Measurements from ENCODE around the gene IP6K1. TPM values are rescaled to one million over a fixed set of nuclear protein-coding genes. Genes with fewer than 3 reads are reported as not detected.
"Not testable (repeated sequence)": the region's sequence is repeated elsewhere in the genome, so short reads cannot be mapped to it uniquely, and the experiment has no call there.

Gene IP6K1
- total RNA-seq: 61.5 TPM
- 10 to 100 TPM; 31.6 to 39.6 (median 32.2) TPM for polyA plus RNA-seq

GRCh38 chr3:49786357-49787181 is at the start of gene IP6K1:
Gene IP6K1, minus strand, starts transcription at chr3:49786542. Its CDS starts 38,502 bp downstream, at chr3:49748040.
- peak; percentile 100 for ATAC-seq (ENCODE audit: low read depth in 2 of 2)
- peaks cover 13% of the 10 kb centered on the region for H3K36me3 Mint-ChIP-seq
- peaks cover 29% of the 10 kb centered on the region for H3K27me3 Mint-ChIP-seq
- H3K4me1 Mint-ChIP-seq: peaks cover 9 to 48% (median 27%) of the 10 kb centered on the region in 4 donors
- peak within 1 kb of the TSS; percentile 91 for H3K4me3 ChIP-seq (ENCODE audit: low read depth, low read length)
- H3K36me3 ChIP-seq (ENCODE audit: control insufficient read depth, insufficient read depth, low read length): peaks cover 9% of the 10 kb centered on the region
- peak; percentile 99 to 100 (median 100) for DNase-seq
- H3K27ac ChIP-seq (ENCODE audit: insufficient read depth, low read length, poor library complexity, severe bottlenecking): peak within 1 kb of the TSS; percentile 92
- H3K27me3 ChIP-seq (ENCODE audit: control insufficient read depth, insufficient read depth, low read length): no peaks in the 10 kb centered on the region
- H3K4me1 ChIP-seq (ENCODE audit: control insufficient read depth, insufficient read depth, low read length, poor library complexity, severe bottlenecking): peaks cover 31% of the 10 kb centered on the region
- no peaks in the 10 kb centered on the region for H3K9me3 ChIP-seq (ENCODE audit: control insufficient read depth in 2 of 2, low read length in 2 of 2)
- H3K27ac Mint-ChIP-seq: peak within 1 kb of the TSS; percentile 98 to 100 (median 100)
- no peaks in the 10 kb centered on the region for H3K9me3 Mint-ChIP-seq
- peak within 1 kb of the TSS; percentile 93 to 99 (median 96) for H3K4me3 Mint-ChIP-seq

- Mint-ChIP-seq H3K4me3 (no peak overlapping the region), H3K27me3 (no peaks in the 10 kb centered on the region), H3K4me1 (no peaks in the 10 kb centered on the region), H3K9me3 (no peaks in the 10 kb centered on the region), H3K27ac (peak overlapping the region in 2 of 3 donors; percentile 32 to 65), H3K36me3 (peaks cover 12% of the 10 kb centered on the region)
- H3K36me3 ChIP-seq (ENCODE audit: control insufficient read depth, insufficient read depth, low read length): no peaks in the 10 kb centered on the region
- H3K9me3 ChIP-seq (ENCODE audit: control insufficient read depth in 2 of 2, low read length in 2 of 2): no peaks in the 10 kb centered on the region
- no peak overlapping the region for H3K4me3 ChIP-seq (ENCODE audit: low read depth, low read length)
- no peak for ATAC-seq (ENCODE audit: low read depth in 2 of 2)
- no peaks in the 10 kb centered on the region for H3K4me1 ChIP-seq (ENCODE audit: control insufficient read depth, insufficient read depth, low read length, poor library complexity, severe bottlenecking)
- H3K27me3 ChIP-seq (ENCODE audit: control insufficient read depth, insufficient read depth, low read length): no peaks in the 10 kb centered on the region
- H3K27ac ChIP-seq (ENCODE audit: insufficient read depth, low read length, poor library complexity, severe bottlenecking): no peak overlapping the region
- DNase-seq: no peak
These were observed 45.0 kb upstream of the IP6K1 start for GRCh38 chr3:49831341-49831740.

- no peaks in the 10 kb centered on the region for H3K27me3 Mint-ChIP-seq
- no peak overlapping the region for H3K4me3 ChIP-seq (ENCODE audit: low read depth, low read length)
- no peak for DNase-seq
- no peaks in the 10 kb centered on the region for H3K9me3 ChIP-seq (ENCODE audit: control insufficient read depth in 2 of 2, low read length in 2 of 2)
- no peaks in the 10 kb centered on the region for H3K9me3 Mint-ChIP-seq
- H3K4me1 ChIP-seq (ENCODE audit: control insufficient read depth, insufficient read depth, low read length, poor library complexity, severe bottlenecking): no peaks in the 10 kb centered on the region
- H3K36me3 Mint-ChIP-seq: peaks cover 9% of the 10 kb centered on the region
- no peaks in the 10 kb centered on the region for H3K4me1 Mint-ChIP-seq
- no peak overlapping the region for H3K4me3 Mint-ChIP-seq
- no peak overlapping the region for H3K27ac Mint-ChIP-seq
- H3K36me3 ChIP-seq (ENCODE audit: control insufficient read depth, insufficient read depth, low read length): no peaks in the 10 kb centered on the region
- no peak for ATAC-seq (ENCODE audit: low read depth in 2 of 2)
- H3K27me3 ChIP-seq (ENCODE audit: control insufficient read depth, insufficient read depth, low read length): no peaks in the 10 kb centered on the region
- H3K27ac ChIP-seq (ENCODE audit: insufficient read depth, low read length, poor library complexity, severe bottlenecking): no peak overlapping the region
These were observed 39.7 kb upstream of the IP6K1 start for GRCh38 chr3:49826016-49826415.

- H3K4me3 Mint-ChIP-seq; H3K9me3 Mint-ChIP-seq; H3K27me3 Mint-ChIP-seq; H3K27ac Mint-ChIP-seq; H3K4me1 Mint-ChIP-seq; H3K9me3 ChIP-seq (ENCODE audit: control insufficient read depth in 2 of 2, low read length in 2 of 2); H3K36me3 ChIP-seq (ENCODE audit: control insufficient read depth, insufficient read depth, low read length); H3K27me3 ChIP-seq (ENCODE audit: control insufficient read depth, insufficient read depth, low read length); DNase-seq; H3K36me3 Mint-ChIP-seq; H3K4me3 ChIP-seq (ENCODE audit: low read depth, low read length); ATAC-seq (ENCODE audit: low read depth in 2 of 2); H3K27ac ChIP-seq (ENCODE audit: insufficient read depth, low read length, poor library complexity, severe bottlenecking); H3K4me1 ChIP-seq (ENCODE audit: control insufficient read depth, insufficient read depth, low read length, poor library complexity, severe bottlenecking): not testable (repeated sequence)
These were observed 36.8 kb upstream of the IP6K1 start for GRCh38 chr3:49823131-49823530.

GRCh38 chr3:49813497-49814174 is 27.3 kb upstream of the IP6K1 start, which contains the start of gene UBA7:
Gene UBA7, minus strand, starts transcription at chr3:49813953. Its CDS starts 166 bp downstream, at chr3:49813787.
- ATAC-seq (ENCODE audit: low read depth in 2 of 2) (peak; percentile 76 to 80), DNase-seq (peak in 2 of 3 donors; percentile 54 to 74)
- Mint-ChIP-seq H3K4me3 (peak within 1 kb of the TSS; percentile 96 to 99 (median 97)), H3K27me3 (no peaks in the 10 kb centered on the region), H3K9me3 (no peaks in the 10 kb centered on the region), H3K4me1 (peaks cover 3 to 44% (median 16%) of the 10 kb centered on the region in 4 donors), H3K27ac (peak within 1 kb of the TSS; percentile 96 to 99 (median 99)), H3K36me3 (peaks cover 18% of the 10 kb centered on the region)
- peak within 1 kb of the TSS; percentile 87 for H3K4me3 ChIP-seq (ENCODE audit: low read depth, low read length)
- peaks cover 23% of the 10 kb centered on the region for H3K36me3 ChIP-seq (ENCODE audit: control insufficient read depth, insufficient read depth, low read length)
- H3K27me3 ChIP-seq (ENCODE audit: control insufficient read depth, insufficient read depth, low read length): no peaks in the 10 kb centered on the region
- peak within 1 kb of the TSS; percentile 78 for H3K27ac ChIP-seq (ENCODE audit: insufficient read depth, low read length, poor library complexity, severe bottlenecking)
- peaks cover 28% of the 10 kb centered on the region for H3K4me1 ChIP-seq (ENCODE audit: control insufficient read depth, insufficient read depth, low read length, poor library complexity, severe bottlenecking)
- no peaks in the 10 kb centered on the region for H3K9me3 ChIP-seq (ENCODE audit: control insufficient read depth in 2 of 2, low read length in 2 of 2)

GRCh38 chr3:49812916-49813496 is 26.7 kb upstream of the IP6K1 start:
- H3K9me3 Mint-ChIP-seq: no peaks in the 10 kb centered on the region

GRCh38 chr3:49807431-49808114 is 21.2 kb upstream of the IP6K1 start:
- peaks cover under 1 to 68% (median 9%) of the 10 kb centered on the region in 4 donors for H3K4me1 Mint-ChIP-seq
- Histone ChIP-seq H3K27ac (ENCODE audit: insufficient read depth, low read length, poor library complexity, severe bottlenecking) (no peak overlapping the region), H3K27me3 (ENCODE audit: control insufficient read depth, insufficient read depth, low read length) (no peaks in the 10 kb centered on the region), H3K36me3 (ENCODE audit: control insufficient read depth, insufficient read depth, low read length) (peaks cover 25% of the 10 kb centered on the region), H3K4me3 (ENCODE audit: low read depth, low read length) (no peak overlapping the region), H3K9me3 (ENCODE audit: control insufficient read depth in 2 of 2, low read length in 2 of 2) (no peaks in the 10 kb centered on the region), H3K4me1 (ENCODE audit: control insufficient read depth, insufficient read depth, low read length, poor library complexity, severe bottlenecking) (peaks cover 45% of the 10 kb centered on the region)
- H3K9me3 Mint-ChIP-seq: no peaks in the 10 kb centered on the region
- peak overlapping the region; percentile 72 to 82 (median 76) for H3K27ac Mint-ChIP-seq
- peak overlapping the region in 3 of 4 donors; percentile 5 to 68 (median 63) for H3K4me3 Mint-ChIP-seq
- peaks cover 18% of the 10 kb centered on the region for H3K36me3 Mint-ChIP-seq
- H3K27me3 Mint-ChIP-seq: peaks cover 1% of the 10 kb centered on the region
- no peak for ATAC-seq (ENCODE audit: low read depth in 2 of 2)
- DNase-seq: no peak

More at GRCh38 chr3:49812916-49813496, 26.7 kb upstream of the IP6K1 start:
- Mint-ChIP-seq H3K36me3 (peaks cover 18% of the 10 kb centered on the region), H3K4me3 (peak overlapping the region; percentile 96 to 99 (median 97)), H3K27me3 (no peaks in the 10 kb centered on the region), H3K27ac (peak overlapping the region; percentile 96 to 99 (median 99)), H3K4me1 (peaks cover 3 to 50% (median 16%) of the 10 kb centered on the region in 4 donors)
- DNase-seq (peak in 1 of 3 donors; percentile 27), ATAC-seq (ENCODE audit: low read depth in 2 of 2) (peak in 1 of 2 donors; percentile 15)
- H3K4me1 ChIP-seq (ENCODE audit: control insufficient read depth, insufficient read depth, low read length, poor library complexity, severe bottlenecking): peaks cover 29% of the 10 kb centered on the region
- peak overlapping the region; percentile 87 for H3K4me3 ChIP-seq (ENCODE audit: low read depth, low read length)
- H3K9me3 ChIP-seq (ENCODE audit: control insufficient read depth in 2 of 2, low read length in 2 of 2): no peaks in the 10 kb centered on the region
- H3K27ac ChIP-seq (ENCODE audit: insufficient read depth, low read length, poor library complexity, severe bottlenecking): peak overlapping the region; percentile 78
- no peaks in the 10 kb centered on the region for H3K27me3 ChIP-seq (ENCODE audit: control insufficient read depth, insufficient read depth, low read length)
- peaks cover 23% of the 10 kb centered on the region for H3K36me3 ChIP-seq (ENCODE audit: control insufficient read depth, insufficient read depth, low read length)
